EH (cell line): ENCODE measurements around the gene AADACL4.

Experiments used
- DNase-seq: peaks from one replicate; pipeline ENCODE4 v3.0.0-alpha.2; 2015; ENCODE audit warnings: low read depth

AADACL4 gene

GRCh38 chr1:12643785-12644184 is at the start of gene AADACL4:
Gene AADACL4, plus strand, starts transcription at chr1:12644085. Its CDS starts 462 bp downstream, at chr1:12644547.
- no peak for DNase-seq

GRCh38 chr1:12594490-12594889 is 49.4 kb upstream of the AADACL4 start:
- no peak for DNase-seq

DNA sequence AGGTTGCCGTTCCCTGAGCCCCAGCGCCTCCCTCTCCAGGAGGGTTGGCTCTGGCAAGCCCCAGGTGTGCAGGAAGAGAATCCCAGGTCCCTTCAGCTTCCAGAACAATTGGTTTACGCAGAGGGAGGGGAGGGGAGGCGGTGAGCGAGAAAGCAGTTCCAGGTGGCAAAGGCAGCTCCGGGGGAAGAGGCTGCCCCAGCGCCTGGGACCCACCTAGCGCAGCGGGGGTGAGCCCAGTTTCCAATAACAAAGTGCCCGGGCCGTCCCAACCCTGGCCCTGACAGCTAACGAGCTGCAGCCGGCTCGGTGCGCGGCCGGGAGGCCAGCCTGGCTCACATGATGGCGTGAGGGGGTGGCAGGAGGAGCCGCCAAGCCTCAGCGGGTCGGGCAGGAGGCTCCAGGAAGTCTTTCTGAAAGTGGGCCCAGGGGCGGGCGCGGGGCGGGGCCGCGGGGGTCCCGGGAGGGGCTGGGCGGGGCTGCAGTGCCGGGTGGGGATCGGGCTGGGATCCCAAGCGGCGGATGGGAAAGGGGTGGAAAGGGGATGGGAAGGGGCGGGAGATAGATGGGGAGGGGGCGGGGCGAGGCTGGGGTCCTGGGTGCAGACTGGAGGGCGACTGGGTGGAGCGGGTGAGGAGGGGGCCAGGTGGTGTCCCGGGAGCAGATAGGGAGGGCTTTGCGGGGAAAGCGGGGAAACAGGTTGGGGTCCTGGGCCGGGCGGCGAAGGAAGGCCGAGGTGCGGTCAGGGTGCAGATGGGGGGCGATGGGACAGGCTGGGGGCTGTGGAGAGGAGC is 48.7 kb upstream of the AADACL4 start:
- peak; percentile 67 for DNase-seq

- no peak for DNase-seq
These were observed 48.2 kb upstream of the AADACL4 start for GRCh38 chr1:12595757-12596006.

DNA sequence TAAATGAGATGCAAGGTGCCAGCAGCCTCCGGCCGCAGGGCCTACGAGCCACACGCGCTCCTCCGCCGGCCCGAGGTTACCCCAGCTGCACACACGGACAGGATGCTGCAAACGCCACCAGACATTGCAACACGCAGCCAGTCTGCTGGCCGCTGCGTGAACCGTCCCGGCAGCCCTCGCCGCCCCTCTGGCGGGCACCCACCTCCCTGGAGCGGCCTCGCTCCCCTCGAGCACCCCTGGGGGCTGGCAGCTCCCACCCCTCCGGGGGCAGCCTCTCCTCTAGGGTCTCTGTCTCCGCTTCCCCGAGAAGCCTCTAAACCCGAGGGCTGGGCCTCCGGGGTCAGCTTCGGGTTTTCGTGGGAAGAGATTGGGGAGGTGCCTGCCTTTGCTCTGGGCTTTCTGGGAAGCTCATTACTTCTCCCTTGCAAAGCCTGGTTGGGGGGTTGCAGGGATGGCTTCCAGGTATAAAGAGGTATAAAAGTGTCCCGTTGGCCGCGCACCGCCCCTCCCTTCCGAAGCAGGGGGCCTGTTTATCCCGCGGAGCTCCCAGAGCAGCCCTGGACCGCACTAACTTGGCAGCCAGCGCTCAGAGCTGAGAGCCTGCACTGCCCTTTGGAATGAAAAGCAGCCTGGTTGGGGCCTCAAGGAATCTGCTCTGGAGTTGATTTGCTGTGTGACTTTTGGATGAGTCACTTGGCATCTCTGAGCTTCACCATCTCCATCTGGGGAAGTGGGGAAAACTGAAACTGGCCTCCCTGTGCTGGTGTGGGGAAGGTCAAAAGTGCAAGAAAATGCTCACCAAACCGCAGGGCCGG is 47.7 kb upstream of the AADACL4 start:
- peak; percentile 99 for DNase-seq

- no peak for DNase-seq
These were observed 46.1 kb upstream of the AADACL4 start for GRCh38 chr1:12597792-12598191.

- DNase-seq, result no peak
These were observed 44.9 kb upstream of the AADACL4 start for GRCh38 chr1:12598974-12599373.

- DNase-seq, result no peak
These were observed 44.2 kb upstream of the AADACL4 start for GRCh38 chr1:12599657-12600056.

GRCh38 chr1:12600335-12600734 is 43.5 kb upstream of the AADACL4 start:
- DNase-seq, result no peak

DNA sequence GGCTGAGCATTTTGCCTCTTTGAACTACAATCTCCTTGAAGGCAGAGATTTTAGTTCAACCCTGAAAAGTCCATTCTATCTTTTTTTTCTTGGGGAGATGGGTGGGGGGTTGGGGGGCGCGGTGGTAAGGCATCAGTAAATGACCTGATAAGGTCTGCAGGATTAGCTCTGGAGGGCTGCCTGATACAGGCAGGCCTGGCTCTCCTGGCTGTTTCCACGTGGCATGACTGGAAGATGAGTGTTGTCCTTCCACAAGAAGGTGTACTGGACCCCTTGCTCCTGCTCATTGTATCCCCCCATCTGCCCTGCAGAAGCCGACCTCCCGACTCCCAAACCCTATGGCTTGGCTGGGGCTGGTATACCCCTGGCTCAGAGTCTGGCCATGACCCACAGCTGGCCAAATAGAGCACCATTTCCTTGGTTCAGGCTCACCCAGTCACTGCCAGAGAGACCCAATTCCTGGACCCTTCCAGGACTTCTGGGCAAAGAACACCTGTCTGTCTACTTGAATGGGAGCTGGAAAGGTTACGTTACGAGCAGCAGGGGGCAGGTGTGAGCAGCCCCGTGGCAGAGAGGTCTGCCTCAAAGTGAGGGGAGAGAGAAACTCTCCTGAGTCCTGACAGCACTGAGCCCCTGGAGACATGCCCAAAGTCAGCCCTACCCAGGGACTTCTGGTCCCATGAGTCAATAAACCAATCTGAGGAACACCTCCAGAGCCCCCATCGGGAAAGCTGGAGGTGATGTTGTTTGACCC is 42.8 kb upstream of the AADACL4 start:
- peak; percentile 33 for DNase-seq

DNA sequence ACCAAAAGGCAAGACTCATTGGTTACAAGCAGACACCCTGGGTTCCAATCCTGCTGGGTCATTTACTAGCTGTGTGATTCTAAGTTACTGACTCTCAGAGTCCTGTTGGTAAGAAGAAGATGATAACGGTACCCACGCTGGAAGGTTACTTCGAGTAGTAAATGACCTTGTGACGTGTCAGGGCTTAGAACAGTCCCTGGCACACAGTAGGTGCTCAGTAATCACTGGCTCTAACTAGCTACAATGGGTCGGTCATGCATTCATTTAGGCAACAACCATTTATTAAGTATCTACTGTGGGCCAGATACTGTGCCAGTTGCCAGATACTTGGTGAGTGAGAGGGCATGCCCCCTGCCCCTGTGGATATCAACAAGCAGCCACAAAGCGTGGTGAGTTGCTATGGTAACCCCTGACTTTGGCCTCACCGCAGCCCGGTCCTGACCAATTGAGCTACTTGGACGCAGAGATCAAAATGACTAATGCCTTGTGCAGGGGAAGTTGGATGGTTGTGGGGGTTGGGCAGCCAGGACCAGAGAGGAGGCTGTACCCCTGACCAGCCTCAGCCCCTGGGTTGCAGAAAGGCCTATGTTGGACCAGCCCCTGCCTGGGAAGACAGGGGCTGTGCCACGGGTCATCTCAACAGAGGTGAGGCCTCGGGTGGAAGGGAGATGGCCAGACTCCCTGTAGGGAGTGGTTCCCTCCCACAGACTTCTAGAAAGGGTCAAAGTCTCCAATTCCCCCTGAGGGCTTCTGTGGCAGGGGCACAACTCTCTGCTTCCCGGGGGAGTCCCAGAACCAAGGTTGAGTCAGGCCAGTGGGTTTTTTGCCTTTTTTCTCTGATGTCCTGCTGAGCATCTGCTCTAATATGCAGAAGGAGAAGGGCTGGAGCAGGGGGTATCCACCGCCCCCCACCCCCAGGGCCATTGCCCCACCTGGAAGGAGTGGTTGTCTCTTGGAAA is 41.9 kb upstream of the AADACL4 start:
- DNase-seq, result no peak

DNA sequence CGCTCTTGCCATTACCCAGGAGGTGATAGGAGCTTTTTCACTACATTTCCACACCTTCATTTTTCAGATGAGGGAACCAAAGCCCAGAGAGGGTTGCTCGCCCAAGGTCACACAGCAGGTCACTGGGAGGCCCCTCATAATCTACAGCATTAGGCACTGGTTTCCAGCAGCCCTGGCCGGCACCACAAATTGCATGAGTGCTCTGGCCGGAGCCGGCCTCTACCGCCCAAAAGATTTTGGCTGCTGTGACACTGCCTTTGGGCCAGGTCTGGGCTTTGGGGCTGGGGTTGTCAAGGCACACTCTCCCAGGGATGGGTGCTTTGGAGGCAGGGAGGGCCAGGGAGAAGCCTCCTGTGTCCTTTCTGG is 41.2 kb upstream of the AADACL4 start:
- DNase-seq, result no peak

DNA sequence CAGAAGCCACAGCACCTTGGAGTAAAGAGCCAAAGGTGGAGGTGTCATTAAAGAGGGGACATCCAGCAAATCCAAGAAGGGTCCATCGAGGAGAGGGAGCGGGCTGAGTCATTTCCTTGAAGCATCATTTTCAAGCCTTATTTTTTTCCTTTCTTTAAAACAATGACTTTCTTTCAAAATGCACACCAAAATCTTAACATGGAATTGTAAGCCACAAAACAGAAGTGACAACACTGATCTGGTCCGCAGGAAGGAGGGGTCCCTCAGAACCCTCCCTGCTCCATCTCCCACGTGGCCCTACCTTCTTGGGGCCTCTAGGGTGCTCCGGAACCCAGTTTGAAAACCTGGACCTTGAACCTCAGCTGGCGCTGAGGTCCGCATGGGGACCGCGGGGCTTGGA is 40.7 kb upstream of the AADACL4 start:
- no peak for DNase-seq

DNA sequence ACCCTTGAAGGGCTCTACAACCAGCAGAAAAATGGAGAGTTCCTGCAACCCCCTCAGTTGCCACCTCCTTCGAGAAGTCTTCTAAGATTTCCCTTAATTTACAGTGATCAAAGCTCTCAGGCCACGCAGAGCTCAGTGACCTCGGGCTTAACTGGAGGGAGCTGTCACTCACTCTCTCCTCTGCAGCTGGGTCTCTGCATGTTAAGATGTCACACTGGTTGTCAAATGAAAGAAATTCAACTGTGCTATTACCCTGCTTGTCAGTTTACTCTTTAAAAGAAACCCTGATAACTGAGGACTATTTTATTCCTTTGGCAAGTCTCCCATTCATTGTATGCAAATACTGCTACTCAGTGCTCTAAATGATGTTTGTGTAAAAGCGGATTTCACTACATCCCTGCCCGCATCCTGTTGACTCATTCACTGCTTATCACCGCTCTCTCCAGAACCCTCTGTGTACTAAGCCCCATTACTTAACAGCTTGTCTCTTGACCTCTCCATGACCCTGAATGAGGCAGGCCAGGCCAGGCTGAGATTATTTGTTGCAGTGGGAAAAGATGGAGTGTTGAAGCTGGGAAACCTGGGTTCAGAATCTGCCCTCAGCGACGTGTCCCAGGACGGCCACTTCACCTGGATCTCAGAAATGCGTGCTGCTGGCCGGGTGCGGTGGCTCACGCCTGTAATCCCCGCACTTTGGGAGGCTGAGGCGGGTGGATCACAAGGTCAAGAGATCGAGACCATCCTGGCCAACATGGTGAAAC is 39.6 kb upstream of the AADACL4 start:
- DNase-seq, result peak; percentile 99

GRCh38 chr1:12604986-12605385 is 38.9 kb upstream of the AADACL4 start:
- no peak for DNase-seq

DNA sequence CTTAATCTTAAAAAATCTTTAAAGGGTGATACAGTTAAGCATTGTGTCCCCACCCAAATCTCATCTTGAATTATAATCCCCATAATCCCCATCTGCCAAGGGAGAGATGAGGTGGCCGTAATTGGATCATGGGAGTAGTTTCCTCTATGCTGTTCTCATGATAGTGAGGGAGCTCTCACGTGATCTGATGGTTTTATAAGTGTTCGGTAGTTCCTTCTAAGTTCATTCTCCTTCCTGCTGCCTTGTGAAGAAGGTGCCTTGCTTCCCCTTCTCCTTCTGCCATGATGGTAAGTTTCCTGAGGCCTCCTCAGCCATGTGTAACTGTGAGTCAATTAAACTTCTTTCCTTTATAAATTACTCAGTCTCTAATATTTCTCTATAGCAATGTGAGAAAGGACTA is 36.6 kb upstream of the AADACL4 start:
- DNase-seq, result no peak

GRCh38 chr1:12608311-12608957 is 35.5 kb upstream of the AADACL4 start:
- no peak for DNase-seq

GRCh38 chr1:12609469-12610003 is 34.3 kb upstream of the AADACL4 start:
- DNase-seq, result no peak

DNA sequence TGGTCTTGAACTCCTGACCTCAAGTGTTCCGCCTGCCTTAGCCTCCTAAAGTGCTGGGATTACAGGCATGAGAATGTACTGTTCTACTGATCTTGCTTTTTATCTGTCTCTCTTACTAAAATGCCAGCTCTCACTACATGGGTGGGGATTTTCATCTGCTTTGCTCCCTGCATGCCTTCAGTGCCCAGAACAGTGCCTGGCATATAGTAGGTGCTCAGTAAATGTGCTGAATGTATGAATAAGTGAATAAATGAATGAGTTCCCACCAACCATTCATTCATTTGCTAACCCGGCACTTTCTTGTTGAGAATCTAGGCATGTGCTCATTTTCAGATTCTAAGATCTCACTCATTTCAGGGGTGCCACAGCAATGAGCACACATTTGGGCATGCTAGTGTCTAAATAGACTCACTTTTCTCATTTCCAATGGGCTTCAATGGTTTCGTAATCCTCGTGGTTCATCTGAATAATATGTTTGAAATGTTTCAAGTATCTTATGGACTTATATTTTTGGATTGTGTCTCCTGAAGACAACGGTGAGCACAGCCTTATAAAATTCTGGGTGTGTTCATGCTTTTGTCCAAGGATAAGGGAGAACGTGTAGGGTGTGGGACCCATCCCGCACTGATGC is 33.5 kb upstream of the AADACL4 start:
- peak; percentile 80 for DNase-seq

- no peak for DNase-seq
These were observed 32.9 kb upstream of the AADACL4 start for GRCh38 chr1:12610941-12611340.
